ENCODE data around the gene FREY1. TPM values are rescaled to one million over a fixed set of nuclear protein-coding genes. Genes with fewer than 3 reads are reported as not detected.

The FREY1 gene
- total and polyA plus RNA-seq, 2 donors from 2014 or later: 0.99 to 1.0 TPM

- intact Hi-C loops (cut with DNase I): no loop called here
- Histone ChIP-seq H3K4me3 (ENCODE audit: low read length in 3 of 3) (no peak overlapping the region), H3K36me3 (ENCODE audit: control insufficient read depth in 2 of 3, insufficient read depth in 3 of 3, low read length in 3 of 3) (peaks cover 0 to 4% (median 2%) of the 10 kb centered on the region in 3 donors)
Measured at GRCh38 chr11:45886816-45887520, 20.1 kb downstream of the FREY1 start.

GRCh38 chr11:45885921-45886721 lies 20.9 kb downstream of the FREY1 start:
- intact Hi-C loops (cut with DNase I): no loop called here
- peak overlapping the region in 1 of 3 donors; percentile 19 for H3K9ac ChIP-seq (ENCODE audit: low read length in 3 of 3)
- DNase-seq: peak in 4 of 5 donors; percentile 13 to 79 (median 46)
- H3K4me1 ChIP-seq (ENCODE audit: control insufficient read depth in 2 of 3, insufficient read depth in 2 of 3, low read depth in 1 of 3, low read length in 3 of 3): peaks cover 0 to 3% (median 0%) of the 10 kb centered on the region in 3 donors
- TF ChIP-seq CTCF (IDR thresholded peaks at IDR 0.05; ENCODE audit: borderline replicate concordance, extremely low read depth, insufficient read depth): no peak
- no peaks in the 10 kb centered on the region for H3K27me3 ChIP-seq (ENCODE audit: control insufficient read depth, insufficient read depth, low read length)
- peak overlapping the region in 1 of 3 donors; percentile 49 for H3K4me3 ChIP-seq (ENCODE audit: low read length in 3 of 3)
- no peak overlapping the region for H3K27ac ChIP-seq (ENCODE audit: low read depth in 2 of 2, low read length in 2 of 2)
- peaks cover 2 to 13% (median 3%) of the 10 kb centered on the region in 3 donors for H3K36me3 ChIP-seq (ENCODE audit: control insufficient read depth in 2 of 3, insufficient read depth in 3 of 3, low read length in 3 of 3)
- FAIRE-seq: no peak
- no peaks in the 10 kb centered on the region for H3K9me3 ChIP-seq (ENCODE audit: control insufficient read depth in 2 of 3, insufficient read depth in 1 of 3, low read length in 3 of 3)

More at GRCh38 chr11:45886816-45887520, 20.1 kb downstream of the FREY1 start:
- Histone ChIP-seq H3K4me1 (ENCODE audit: control insufficient read depth in 2 of 3, insufficient read depth in 2 of 3, low read depth in 1 of 3, low read length in 3 of 3) (peaks cover 0 to 2% (median 0%) of the 10 kb centered on the region in 3 donors), H3K9me3 (ENCODE audit: control insufficient read depth in 2 of 3, insufficient read depth in 1 of 3, low read length in 3 of 3) (no peaks in the 10 kb centered on the region), H3K27me3 (ENCODE audit: control insufficient read depth, insufficient read depth, low read length) (no peaks in the 10 kb centered on the region), H3K9ac (ENCODE audit: low read length in 3 of 3) (no peak overlapping the region), H3K27ac (ENCODE audit: low read depth in 2 of 2, low read length in 2 of 2) (no peak overlapping the region)
- no peak for TF ChIP-seq CTCF (IDR thresholded peaks at IDR 0.05; ENCODE audit: borderline replicate concordance, extremely low read depth, insufficient read depth)
- DNase-seq: peak in 1 of 5 donors; percentile 40
- FAIRE-seq: no peak

GRCh38 chr11:45885274-45885920 lies 21.7 kb downstream of the FREY1 start, which contains the start of gene MAPK8IP1:
Gene MAPK8IP1 (plus strand): TSS chr11:45885651. CDS start chr11:45885821, 170 bp downstream.
- no peaks in the 10 kb centered on the region for H3K9me3 ChIP-seq (ENCODE audit: control insufficient read depth in 2 of 3, insufficient read depth in 1 of 3, low read length in 3 of 3)
- no peak for TF ChIP-seq CTCF (IDR thresholded peaks at IDR 0.05; ENCODE audit: borderline replicate concordance, extremely low read depth, insufficient read depth)
- no peak within 1 kb of the TSS for H3K27ac ChIP-seq (ENCODE audit: low read depth in 2 of 2, low read length in 2 of 2)
- intact Hi-C loops (cut with DNase I): no loop called here
- H3K27me3 ChIP-seq (ENCODE audit: control insufficient read depth, insufficient read depth, low read length): no peaks in the 10 kb centered on the region
- H3K4me3 ChIP-seq (ENCODE audit: low read length in 3 of 3): peak within 1 kb of the TSS in 2 of 3 donors; percentile 12 to 49
- peak within 1 kb of the TSS in 1 of 3 donors; percentile 19 for H3K9ac ChIP-seq (ENCODE audit: low read length in 3 of 3)
- peaks cover 0 to 4% (median 0%) of the 10 kb centered on the region in 3 donors for H3K4me1 ChIP-seq (ENCODE audit: control insufficient read depth in 2 of 3, insufficient read depth in 2 of 3, low read depth in 1 of 3, low read length in 3 of 3)
- FAIRE-seq (no peak), DNase-seq (peak; percentile 70 to 88 (median 78))
- peaks cover 3 to 20% (median 5%) of the 10 kb centered on the region in 3 donors for H3K36me3 ChIP-seq (ENCODE audit: control insufficient read depth in 2 of 3, insufficient read depth in 3 of 3, low read length in 3 of 3)

Measured in kidney (tissue), 14 donors.